ENCODE measurements around the gene KCNJ11.
"Not testable (repeated sequence)": the region's sequence is repeated elsewhere in the genome, so short reads cannot be mapped to it uniquely, and the experiment has no call there.

KCNJ11 gene

GRCh38 chr11:17388609-17389210, at the start of gene KCNJ11:
KCNJ11 (minus strand) TSS chr11:17388659; CDS start chr11:17388091, 568 bp downstream.
- no peak for DNase-seq (ENCODE audit: low read depth in 2 of 2)

GRCh38 chr11:17437366-17437765, 48.9 kb upstream of the KCNJ11 start:
- DNase-seq (ENCODE audit: low read depth in 2 of 2) = no peak

- no peak for DNase-seq (ENCODE audit: low read depth in 2 of 2)
Observed at GRCh38 chr11:17434108-17434507, 45.6 kb upstream of the KCNJ11 start.

GRCh38 chr11:17432002-17432401, 43.5 kb upstream of the KCNJ11 start:
- no peak for DNase-seq (ENCODE audit: low read depth in 2 of 2)

- no peak for DNase-seq (ENCODE audit: low read depth in 2 of 2)
Observed at GRCh38 chr11:17431139-17431538, 42.7 kb upstream of the KCNJ11 start.

GRCh38 chr11:17430616-17431015, 42.2 kb upstream of the KCNJ11 start:
- DNase-seq (ENCODE audit: low read depth in 2 of 2) = no peak

GRCh38 chr11:17428925-17429324, 40.5 kb upstream of the KCNJ11 start:
- no peak for DNase-seq (ENCODE audit: low read depth in 2 of 2)

- DNase-seq (ENCODE audit: low read depth in 2 of 2) = no peak
Observed at GRCh38 chr11:17428261-17428660, 39.8 kb upstream of the KCNJ11 start.

- not testable (repeated sequence) for DNase-seq (ENCODE audit: low read depth in 2 of 2)
Observed at GRCh38 chr11:17426233-17426632, 37.8 kb upstream of the KCNJ11 start.

- DNase-seq (ENCODE audit: low read depth in 2 of 2) = no peak
Observed at GRCh38 chr11:17423533-17424310, 35.3 kb upstream of the KCNJ11 start.

GRCh38 chr11:17421781-17422180, 33.3 kb upstream of the KCNJ11 start:
- no peak for DNase-seq (ENCODE audit: low read depth in 2 of 2)

GRCh38 chr11:17418444-17419081, 30.1 kb upstream of the KCNJ11 start:
- DNase-seq (ENCODE audit: low read depth in 2 of 2) = no peak

GRCh38 chr11:17416492-17416891, 28.0 kb upstream of the KCNJ11 start:
- no peak for DNase-seq (ENCODE audit: low read depth in 2 of 2)

- no peak for DNase-seq (ENCODE audit: low read depth in 2 of 2)
Observed at GRCh38 chr11:17415523-17416104, 27.2 kb upstream of the KCNJ11 start.

GRCh38 chr11:17414992-17415391, 26.5 kb upstream of the KCNJ11 start:
- DNase-seq (ENCODE audit: low read depth in 2 of 2) = no peak

GRCh38 chr11:17414317-17414737, 25.9 kb upstream of the KCNJ11 start:
- DNase-seq (ENCODE audit: low read depth in 2 of 2) = no peak

GRCh38 chr11:17413414-17414316, 25.2 kb upstream of the KCNJ11 start:
- DNase-seq (ENCODE audit: low read depth in 2 of 2) = no peak

- no peak for DNase-seq (ENCODE audit: low read depth in 2 of 2)
Observed at GRCh38 chr11:17412488-17413180, 24.2 kb upstream of the KCNJ11 start.

- DNase-seq (ENCODE audit: low read depth in 2 of 2) = no peak
Observed at GRCh38 chr11:17411418-17411817, 23.0 kb upstream of the KCNJ11 start.

- no peak for DNase-seq (ENCODE audit: low read depth in 2 of 2)
Observed at GRCh38 chr11:17410606-17411379, 22.3 kb upstream of the KCNJ11 start.
